GM19193 (cell line): ENCODE measurements around the gene SHOX.

Source experiments
- POLR2A ChIP-seq: IDR thresholded peaks from 4 replicates; pipeline ENCODE4 v1.6.1; 2011; ENCODE audit not compliant: insufficient read depth, insufficient read length; ENCODE audit errors: extremely low read depth

The SHOX gene

DNA sequence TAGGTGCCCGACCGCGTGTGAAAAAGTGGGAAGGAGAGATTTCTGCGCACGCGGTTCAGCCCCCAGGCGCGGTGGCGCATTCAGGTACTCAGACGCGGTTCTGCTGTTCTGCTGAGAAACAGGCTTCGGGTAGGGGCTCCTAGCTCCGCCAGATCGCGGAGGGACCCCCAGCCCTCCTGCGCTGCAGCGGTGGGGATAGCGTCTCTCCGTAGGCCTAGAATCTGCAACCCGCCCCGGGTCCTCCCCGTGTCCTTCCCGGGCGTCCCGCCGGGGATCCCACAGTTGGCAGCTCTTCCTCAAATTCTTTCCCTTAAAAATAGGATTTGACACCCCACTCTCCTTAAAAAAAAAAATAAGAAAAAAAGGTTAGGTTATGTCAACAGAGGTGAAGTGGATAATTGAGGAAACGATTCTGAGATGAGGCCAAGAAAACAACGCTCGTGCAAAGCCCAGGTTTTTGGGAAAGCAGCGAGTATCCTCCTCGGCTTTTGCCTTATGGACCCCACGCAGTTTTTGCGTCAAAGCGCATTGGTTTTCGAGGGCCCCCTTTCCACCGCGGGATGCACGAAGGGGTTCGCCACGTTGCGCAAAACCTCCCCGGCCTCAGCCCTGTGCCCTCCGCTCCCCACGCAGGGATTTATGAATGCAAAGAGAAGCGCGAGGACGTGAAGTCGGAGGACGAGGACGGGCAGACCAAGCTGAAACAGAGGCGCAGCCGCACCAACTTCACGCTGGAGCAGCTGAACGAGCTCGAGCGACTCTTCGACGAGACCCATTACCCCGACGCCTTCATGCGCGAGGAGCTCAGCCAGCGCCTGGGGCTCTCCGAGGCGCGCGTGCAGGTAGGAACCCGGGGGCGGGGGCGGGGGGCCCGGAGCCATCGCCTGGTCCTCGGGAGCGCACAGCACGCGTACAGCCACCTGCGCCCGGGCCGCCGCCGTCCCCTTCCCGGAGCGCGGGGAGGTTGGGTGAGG is 3.7 kb downstream of the SHOX start:
- no peak for TF ChIP-seq POLR2A

DNA sequence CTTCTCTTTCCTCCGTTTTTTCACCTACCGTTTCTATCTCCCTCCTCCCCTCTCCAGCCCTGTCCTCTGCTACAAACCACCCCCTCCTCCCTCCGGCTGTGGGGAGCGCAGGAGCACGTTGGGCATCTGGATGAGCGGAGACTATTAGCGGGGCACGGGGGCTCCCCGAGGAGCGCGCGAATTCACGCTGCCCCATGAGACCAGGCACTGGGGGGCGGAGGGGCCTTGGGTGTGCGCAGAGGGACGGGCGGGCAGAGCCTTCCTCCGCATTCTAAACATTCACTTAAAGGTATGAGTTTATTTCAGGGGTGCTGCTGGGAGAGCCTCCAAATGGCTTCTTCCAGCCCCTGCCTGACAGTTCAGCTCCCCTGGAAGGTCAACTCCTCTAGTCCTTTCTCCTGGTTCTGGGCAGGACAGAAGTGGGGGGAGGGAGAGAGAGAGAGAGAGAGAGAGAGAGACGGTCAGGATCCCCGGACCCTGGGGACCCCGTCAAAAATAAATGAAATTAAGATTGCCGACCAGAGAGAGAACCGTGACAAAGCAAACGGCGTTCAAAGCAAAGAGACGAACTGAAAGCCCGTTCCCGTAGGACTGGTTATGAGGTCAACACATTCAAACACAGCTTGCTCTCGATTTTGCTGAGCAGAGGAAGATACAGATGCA is 5.0 kb downstream of the SHOX start:
- no peak for TF ChIP-seq POLR2A

GRCh38 chrX:636981-637659 is 6.5 kb downstream of the SHOX start:
- TF ChIP-seq POLR2A = no peak

- no peak for TF ChIP-seq POLR2A
These were observed 7.3 kb downstream of the SHOX start for GRCh38 chrX:637660-638481.

DNA sequence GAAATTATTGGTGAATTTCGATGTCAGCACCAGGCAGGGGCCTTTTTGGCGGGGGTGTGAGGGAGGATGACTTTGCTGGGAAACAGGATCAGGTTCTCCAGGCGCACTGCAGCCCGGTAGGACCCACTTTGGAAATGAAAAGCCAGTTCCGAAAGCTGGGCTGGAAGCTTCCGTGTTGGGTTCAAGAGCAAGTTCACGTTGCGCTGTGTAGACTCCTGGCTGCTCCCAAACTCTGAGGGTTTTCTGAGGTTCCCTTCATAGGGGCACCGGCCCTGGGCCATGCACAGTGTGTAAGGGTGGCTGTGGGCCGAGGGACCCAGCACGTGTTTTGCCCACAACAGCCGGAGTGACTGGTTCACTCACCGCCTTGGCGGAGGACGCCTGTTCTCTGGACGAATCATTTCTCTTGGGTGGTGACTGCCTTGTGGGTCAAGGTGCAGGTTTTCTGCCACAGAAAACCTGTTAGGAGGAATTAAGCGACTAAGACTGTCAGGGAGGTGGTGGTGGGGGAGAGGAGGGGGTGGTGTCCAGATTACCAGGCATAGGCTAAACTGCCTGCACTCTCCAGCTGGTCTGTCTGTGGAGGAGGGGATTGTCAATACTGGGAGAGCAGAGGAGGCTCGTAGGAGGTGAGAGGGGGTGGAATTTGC is 8.0 kb downstream of the SHOX start:
- no peak for TF ChIP-seq POLR2A

DNA sequence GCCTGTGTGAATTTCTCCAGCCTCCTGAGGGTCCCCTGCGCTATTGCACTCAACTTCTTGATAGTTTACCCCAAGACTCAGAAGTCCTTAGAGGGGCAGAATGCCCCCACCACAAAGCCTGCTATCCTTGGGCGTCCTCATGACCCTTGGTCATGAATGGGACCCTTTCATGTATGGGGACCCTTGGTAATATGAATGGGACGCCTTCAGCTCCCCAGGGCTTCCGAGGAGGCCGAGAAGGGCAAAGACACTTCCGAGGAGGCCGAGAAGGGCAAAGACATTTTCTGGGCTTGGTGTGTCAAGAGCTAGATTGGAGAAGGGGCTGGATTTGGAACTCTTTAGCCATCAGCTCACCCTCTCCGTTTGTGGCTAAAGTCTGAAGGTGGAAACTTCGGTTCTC is 8.6 kb downstream of the SHOX start:
- no peak for TF ChIP-seq POLR2A

DNA sequence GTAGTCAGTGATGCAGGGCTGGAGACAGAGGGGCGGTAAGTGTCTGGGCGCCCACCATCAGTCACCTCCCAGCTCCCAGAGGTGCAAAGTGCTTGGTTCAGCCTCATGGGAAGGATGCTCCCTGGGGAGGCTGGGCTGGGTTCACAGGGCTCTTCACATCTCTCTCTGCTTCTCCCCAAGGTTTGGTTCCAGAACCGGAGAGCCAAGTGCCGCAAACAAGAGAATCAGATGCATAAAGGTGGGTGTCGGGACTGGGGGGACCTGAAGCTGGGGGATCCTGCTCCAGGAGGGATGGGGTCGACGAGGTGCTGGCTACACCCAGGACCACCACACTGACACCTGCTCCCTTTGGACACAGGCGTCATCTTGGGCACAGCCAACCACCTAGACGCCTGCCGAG is 10.1 kb downstream of the SHOX start:
- no peak for TF ChIP-seq POLR2A

DNA sequence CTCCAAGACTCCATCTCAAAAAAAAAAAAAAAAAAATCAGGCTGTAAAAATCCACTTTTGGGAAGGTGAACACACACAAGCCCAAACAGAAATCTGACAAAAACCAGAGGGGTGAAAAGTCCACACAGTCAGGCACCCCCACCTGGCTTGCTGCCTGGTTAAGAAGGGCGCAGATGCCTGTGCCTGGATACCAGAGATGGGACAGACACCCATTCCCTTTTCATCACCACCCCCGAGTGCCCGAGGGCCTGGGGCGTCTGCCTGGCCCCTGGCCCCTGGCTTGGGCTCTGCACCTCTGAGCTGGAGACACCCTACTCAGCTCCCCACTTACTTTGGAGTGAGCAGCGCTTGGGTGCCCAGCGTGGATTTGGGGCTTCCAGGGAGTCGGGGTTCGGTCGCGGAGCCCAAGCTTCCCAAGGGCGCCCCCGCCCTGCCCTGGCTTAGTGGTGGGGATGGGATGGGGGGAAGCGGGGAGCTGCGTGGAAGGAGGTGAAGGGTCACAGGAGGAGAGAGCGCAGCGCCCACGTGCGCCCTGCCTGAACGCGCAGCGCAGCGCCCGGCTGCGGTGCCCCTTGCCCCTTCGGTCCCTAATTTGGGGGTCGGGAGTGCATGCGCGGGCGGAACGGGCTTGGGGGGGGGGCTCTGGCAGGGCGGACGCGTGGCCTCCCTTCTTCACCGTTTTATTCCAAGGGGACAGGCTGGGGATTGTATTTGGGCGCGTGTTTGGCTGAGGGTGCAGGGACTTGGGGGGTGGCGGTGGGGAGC is 11.3 kb downstream of the SHOX start:
- no peak for TF ChIP-seq POLR2A

DNA sequence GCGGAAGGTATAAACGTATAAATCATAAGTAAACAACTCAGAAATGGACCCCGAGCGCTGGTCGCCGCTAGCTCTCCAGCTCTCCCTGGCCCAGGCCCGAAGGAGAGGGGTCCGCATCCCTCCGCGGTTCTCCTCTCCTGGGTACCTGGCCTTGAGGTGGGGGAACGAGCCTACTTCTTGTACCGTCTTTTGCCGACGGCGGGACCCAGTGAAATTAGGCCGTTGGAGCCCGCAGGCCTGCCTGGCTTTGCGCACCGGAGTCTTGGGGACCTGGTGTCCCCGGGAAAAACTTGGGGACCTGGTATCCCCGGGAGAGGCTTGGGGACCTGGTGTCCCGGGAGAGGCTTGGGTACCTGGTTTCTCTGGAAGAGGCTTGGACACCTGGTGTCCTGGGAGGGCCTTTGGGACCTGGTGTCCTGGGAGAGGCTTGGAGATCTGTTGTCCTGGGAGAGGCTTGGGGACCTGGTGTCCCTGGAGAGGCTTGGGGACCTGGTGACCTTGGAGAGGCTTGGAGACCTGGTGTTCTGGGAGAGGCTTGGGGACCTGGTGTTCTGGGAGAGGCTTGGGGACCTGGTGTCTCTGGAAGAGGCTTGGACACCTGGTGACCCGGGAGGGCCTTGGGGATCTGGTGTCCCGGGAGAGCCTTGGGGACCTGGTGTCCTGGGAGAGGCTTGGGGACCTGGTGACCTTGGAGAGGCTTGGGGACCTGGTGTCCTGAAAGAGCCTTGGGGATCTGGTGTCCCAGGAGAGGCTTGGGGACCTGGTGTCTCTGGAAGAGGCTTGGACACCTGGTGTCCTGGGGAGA is 12.0 kb downstream of the SHOX start:
- no peak for TF ChIP-seq POLR2A

DNA sequence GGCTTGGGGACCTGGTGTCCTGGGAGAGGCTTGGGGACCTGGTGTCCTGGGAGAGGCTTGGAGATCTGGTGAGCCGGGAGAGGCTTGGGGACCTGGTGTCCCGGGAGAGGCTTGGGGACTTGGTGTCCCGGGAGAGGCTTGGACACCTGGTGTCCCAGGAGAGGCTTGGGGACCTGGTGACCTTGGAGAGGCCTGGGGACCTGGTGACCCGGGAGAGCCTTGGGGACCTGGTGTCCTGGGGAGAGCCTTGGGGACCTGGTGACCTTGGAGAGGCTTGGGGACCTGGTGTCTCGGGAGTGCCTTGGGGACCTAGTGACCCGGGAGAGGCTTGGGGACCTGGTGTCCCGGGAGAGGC is 12.6 kb downstream of the SHOX start:
- TF ChIP-seq POLR2A = no peak

GRCh38 chrX:643911-644303 is 13.3 kb downstream of the SHOX start:
- TF ChIP-seq POLR2A = no peak

DNA sequence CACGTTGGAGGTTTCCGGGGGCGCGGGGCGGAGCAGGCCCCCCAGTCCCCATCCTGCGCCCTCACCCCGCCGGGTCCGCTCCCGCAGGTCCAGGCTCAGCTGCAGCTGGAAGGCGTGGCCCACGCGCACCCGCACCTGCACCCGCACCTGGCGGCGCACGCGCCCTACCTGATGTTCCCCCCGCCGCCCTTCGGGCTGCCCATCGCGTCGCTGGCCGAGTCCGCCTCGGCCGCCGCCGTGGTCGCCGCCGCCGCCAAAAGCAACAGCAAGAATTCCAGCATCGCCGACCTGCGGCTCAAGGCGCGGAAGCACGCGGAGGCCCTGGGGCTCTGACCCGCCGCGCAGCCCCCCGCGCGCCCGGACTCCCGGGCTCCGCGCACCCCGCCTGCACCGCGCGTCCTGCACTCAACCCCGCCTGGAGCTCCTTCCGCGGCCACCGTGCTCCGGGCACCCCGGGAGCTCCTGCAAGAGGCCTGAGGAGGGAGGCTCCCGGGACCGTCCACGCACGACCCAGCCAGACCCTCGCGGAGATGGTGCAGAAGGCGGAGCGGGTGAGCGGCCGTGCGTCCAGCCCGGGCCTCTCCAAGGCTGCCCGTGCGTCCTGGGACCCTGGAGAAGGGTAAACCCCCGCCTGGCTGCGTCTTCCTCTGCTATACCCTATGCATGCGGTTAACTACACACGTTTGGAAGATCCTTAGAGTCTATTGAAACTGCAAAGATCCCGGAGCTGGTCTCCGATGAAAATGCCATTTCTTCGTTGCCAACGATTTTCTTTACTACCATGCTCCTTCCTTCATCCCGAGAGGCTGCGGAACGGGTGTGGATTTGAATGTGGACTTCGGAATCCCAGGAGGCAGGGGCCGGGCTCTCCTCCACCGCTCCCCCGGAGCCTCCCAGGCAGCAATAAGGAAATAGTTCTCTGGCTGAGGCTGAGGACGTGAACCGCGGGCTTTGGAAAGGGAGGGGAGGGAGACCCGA is 14.0 kb downstream of the SHOX start:
- TF ChIP-seq POLR2A = no peak
